DOHH2 (cell line): ENCODE results near the gene NTNG1.

Experiments
- H3F3A ChIP-seq: fragments of 200-600 bp; sonication (generic), shearing (Covaris generic); 2 replicates; pipeline ENCODE4 v1.6.0; 2016; ENCODE audit warnings: antibody characterized with exemption, mild to moderate bottlenecking; ENCODE audit not compliant: control insufficient read depth, insufficient read depth
- H3K27ac ChIP-seq: fragments of 200-600 bp; sonication (generic); 2 replicates; pipeline ENCODE4 v1.5.1; 2014; ENCODE audit warnings: low read depth, mild to moderate bottlenecking, low read length, moderate library complexity
- H3K27me3 ChIP-seq: fragments of 200-600 bp; sonication (generic); 2 replicates; pipeline ENCODE4 v1.6.1; 2014; ENCODE audit warnings: mild to moderate bottlenecking, low read length, mixed read lengths; ENCODE audit not compliant: control insufficient read depth
- H3K36me3 ChIP-seq: fragments of 200-600 bp; sonication (generic); 2 replicates; pipeline ENCODE4 v1.6.1; 2014; ENCODE audit warnings: mild to moderate bottlenecking, low read length, moderate library complexity, mixed read lengths; ENCODE audit not compliant: control insufficient read depth
- H3K4me1 ChIP-seq: fragments of 200-600 bp; sonication (generic); 2 replicates; pipeline ENCODE4 v1.6.1; 2014; ENCODE audit warnings: mild to moderate bottlenecking, low read length, mixed read lengths; ENCODE audit not compliant: control insufficient read depth
- H3K4me2 ChIP-seq: fragments of 200-600 bp; sonication (generic); 2 replicates; pipeline ENCODE4 v1.6.0; 2014; ENCODE audit warnings: mild to moderate bottlenecking, low read length, moderate library complexity
- H3K4me3 ChIP-seq: fragments of 200-600 bp; sonication (generic); 2 replicates; pipeline ENCODE4 v1.5.1; 2014; ENCODE audit warnings: mild to moderate bottlenecking, low read length, mixed read lengths
- H3K79me2 ChIP-seq: fragments of 200-600 bp; sonication (generic); 2 replicates; pipeline ENCODE4 v1.6.1; 2014; ENCODE audit warnings: mild to moderate bottlenecking, low read length, mixed read lengths; ENCODE audit not compliant: control insufficient read depth
- H3K9me2 ChIP-seq: fragments of 200-600 bp; sonication (generic); replicated peaks from 2 replicates; pipeline ENCODE4 v1.6.1; 2014; ENCODE audit warnings: mild to moderate bottlenecking, low read length, mixed read lengths; ENCODE audit not compliant: control insufficient read depth
- H3K9me3 ChIP-seq: fragments of 200-600 bp; sonication (generic); 2 replicates; pipeline ENCODE4 v1.6.1; 2014; ENCODE audit warnings: antibody characterized with exemption, low read length, mixed read lengths; ENCODE audit not compliant: control insufficient read depth, insufficient read depth
- H4K20me1 ChIP-seq: fragments of 200-600 bp; sonication (generic); 2 replicates; pipeline ENCODE4 v1.6.0; 2014; ENCODE audit warnings: low read depth, mild to moderate bottlenecking, antibody characterized with exemption, low read length, moderate library complexity; ENCODE audit not compliant: control insufficient read depth, insufficient read depth
- CTCF ChIP-seq: fragments of 200-600 bp; sonication (generic); IDR thresholded peaks from one replicate; pipeline ENCODE4 v1.5.1; 2014; ENCODE audit warnings: antibody characterized with exemption, mild to moderate bottlenecking, low read depth, low read length; ENCODE audit not compliant: poor library complexity, severe bottlenecking
- EZH2phosphoT487 ChIP-seq: fragments of 200-600 bp; sonication (generic); IDR thresholded peaks from 2 replicates; pipeline ENCODE4 v1.6.1; 2017; ENCODE audit warnings: borderline replicate concordance, mild to moderate bottlenecking, antibody characterized with exemption, low read length, moderate library complexity, mixed read lengths

The NTNG1 gene

GRCh38 chr1:107530543-107530942 is 389.7 kb downstream of the NTNG1 start:
- Histone ChIP-seq H3K4me2 (no peak overlapping the region), H3K79me2 (no peaks in the 10 kb centered on the region), H3K27ac (no peak overlapping the region), H3K27me3 (no peaks in the 10 kb centered on the region), H3K4me1 (peaks cover 44% of the 10 kb centered on the region), H3K9me2 (no peaks in the 10 kb centered on the region), H3K4me3 (no peak overlapping the region), H3F3A (no peaks in the 10 kb centered on the region), H3K9me3 (no peaks in the 10 kb centered on the region), H4K20me1 (no peaks in the 10 kb centered on the region), H3K36me3 (no peaks in the 10 kb centered on the region)
- TF ChIP-seq CTCF (no peak), EZH2phosphoT487 (no peak)

GRCh38 chr1:107531065-107531908 is 390.4 kb downstream of the NTNG1 start:
- no peak overlapping the region for H3K27ac ChIP-seq

GRCh38 chr1:107532318-107532717 is 391.5 kb downstream of the NTNG1 start:
- peaks cover 46% of the 10 kb centered on the region for H3K4me1 ChIP-seq
- no peaks in the 10 kb centered on the region for H3K36me3 ChIP-seq
- no peaks in the 10 kb centered on the region for H3K79me2 ChIP-seq
- H3K27me3 ChIP-seq = no peaks in the 10 kb centered on the region
- H3K4me2 ChIP-seq = no peak overlapping the region
- H3K27ac ChIP-seq = no peak overlapping the region
- H3K9me3 ChIP-seq = no peaks in the 10 kb centered on the region
- H3F3A ChIP-seq = no peaks in the 10 kb centered on the region
- H4K20me1 ChIP-seq = no peaks in the 10 kb centered on the region
- H3K9me2 ChIP-seq = no peaks in the 10 kb centered on the region
- no peak for TF ChIP-seq EZH2phosphoT487
- no peak for TF ChIP-seq CTCF
- no peak overlapping the region for H3K4me3 ChIP-seq

More at GRCh38 chr1:107531065-107531908, 390.4 kb downstream of the NTNG1 start:
- no peaks in the 10 kb centered on the region for H3K36me3 ChIP-seq
- H3K4me3 ChIP-seq = no peak overlapping the region
- no peaks in the 10 kb centered on the region for H3F3A ChIP-seq
- H3K9me2 ChIP-seq = no peaks in the 10 kb centered on the region
- no peaks in the 10 kb centered on the region for H3K27me3 ChIP-seq
- no peaks in the 10 kb centered on the region for H3K9me3 ChIP-seq
- no peak overlapping the region for H3K4me2 ChIP-seq
- peaks cover 46% of the 10 kb centered on the region for H3K4me1 ChIP-seq
- no peaks in the 10 kb centered on the region for H4K20me1 ChIP-seq
- no peak for TF ChIP-seq EZH2phosphoT487
- TF ChIP-seq CTCF = no peak
- H3K79me2 ChIP-seq = no peaks in the 10 kb centered on the region
